Renal cortex interstitium (tissue), 11 donors: ENCODE results near the gene CLDN25. TPM values are rescaled to one million over a fixed set of nuclear protein-coding genes. Genes with fewer than 3 reads are reported as not detected.

Source experiments
- DNase-seq, 11 donors: peaks; one replicate each; pipeline ENCODE4 v3.0.0-alpha.2; 2013; ENCODE audit warnings: low read depth in 9 of 11, low spot score in 4 of 11; ENCODE audit errors: extremely low read depth in 1 of 11
- polyA plus RNA-seq, 3 donors: library from polyadenylated mRNA; unstranded; fragments of 120-200 nt; gene quantifications; one replicate each; pipeline ENCODE4 v1.2.1, GENCODE V29; 2013; ENCODE audit not compliant: insufficient read length in 3 of 3

Gene CLDN25
- polyA plus RNA-seq, 3 donors: not detected

- peak in 6 of 11 donors; percentile 15 to 31 (median 23) for DNase-seq
Measured at GRCh38 chr11:113796663-113797259, 17.2 kb downstream of the CLDN25 start.

- DNase-seq: no peak
Measured at GRCh38 chr11:113802621-113803020, 23.0 kb downstream of the CLDN25 start.

GRCh38 chr11:113805640-113806039, 26.0 kb downstream of the CLDN25 start:
- no peak for DNase-seq

GRCh38 chr11:113806406-113806805, 26.8 kb downstream of the CLDN25 start:
- DNase-seq: peak in 1 of 11 donors; percentile 2

GRCh38 chr11:113808931-113809330, 29.3 kb downstream of the CLDN25 start:
- no peak for DNase-seq

- no peak for DNase-seq
Measured at GRCh38 chr11:113814181-113814580, 34.6 kb downstream of the CLDN25 start.

- no peak for DNase-seq
Measured at GRCh38 chr11:113817162-113817561, 37.6 kb downstream of the CLDN25 start.

- no peak for DNase-seq
Measured at GRCh38 chr11:113817626-113818025, 38.0 kb downstream of the CLDN25 start.

- no peak for DNase-seq
Measured at GRCh38 chr11:113818426-113818825, 38.8 kb downstream of the CLDN25 start.

GRCh38 chr11:113827477-113827876, 47.9 kb downstream of the CLDN25 start:
- no peak for DNase-seq

- no peak for DNase-seq
Measured at GRCh38 chr11:113828191-113828590, 48.6 kb downstream of the CLDN25 start.

GRCh38 chr11:113829751-113830150, 50.2 kb downstream of the CLDN25 start:
- no peak for DNase-seq

Other genes starting within 250 kb of the CLDN25 start
- gene TMPRSS5, start 73.5 kb upstream of the CLDN25 start, polyA plus RNA-seq: 1 to 10 TPM in 2 of 3 donors, under 1 TPM in 1; 0.92 to 2.5 (median 1.2) TPM
- 10 to 100 TPM; 21.9 to 26.8 (median 24.3) TPM for gene ZW10, start 6.1 kb upstream of the CLDN25 start, polyA plus RNA-seq
- 10 to 100 TPM; 43.9 to 50.8 (median 49.8) TPM for gene USP28, start 95.8 kb downstream of the CLDN25 start, polyA plus RNA-seq
- under 1 TPM in 2 of 3 donors, not detected in 1; 0.12 to 0.15 TPM for gene HTR3B, start 125.0 kb downstream of the CLDN25 start, polyA plus RNA-seq
- gene HTR3A, start 195.3 kb downstream of the CLDN25 start, polyA plus RNA-seq: under 1 TPM; 0.07 to 0.30 (median 0.22) TPM